Inflammatory macrophage treated with lipopolysaccharide for 1 hour (primary cell): ENCODE data around the gene ZNF516.
A peak's percentile ranks its signal among the peaks of the same experiment; 100 is the strongest.
"Not testable (repeated sequence)": the region's sequence is repeated elsewhere in the genome, so short reads cannot be mapped to it uniquely, and the experiment has no call there.

Source experiments
- DNase-seq, 2 donors: peaks; one replicate each; pipeline ENCODE4 v3.0.0-alpha.2; 2020 to 2022

Gene ZNF516

DNA sequence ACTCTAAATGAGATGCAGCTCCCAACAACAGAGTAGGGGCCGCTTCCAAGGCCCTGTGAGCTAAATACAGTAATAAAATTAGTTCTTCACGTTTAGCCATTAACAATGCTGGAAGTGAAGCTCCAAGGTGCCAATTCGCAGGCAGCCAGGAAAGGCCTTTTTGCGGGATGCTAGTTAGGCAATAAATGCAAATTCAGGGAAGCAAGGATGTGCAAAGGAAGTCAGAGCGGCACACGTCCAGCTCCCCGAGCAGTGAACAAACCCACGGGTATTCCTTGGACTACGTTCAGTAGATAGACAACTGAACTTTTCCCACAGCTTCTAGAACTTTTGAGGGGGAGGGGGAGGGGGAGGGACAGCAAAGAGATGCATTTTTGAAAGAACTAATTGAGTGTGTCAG lies 6.9 kb downstream of the ZNF516 start:
- no peak for DNase-seq

DNA sequence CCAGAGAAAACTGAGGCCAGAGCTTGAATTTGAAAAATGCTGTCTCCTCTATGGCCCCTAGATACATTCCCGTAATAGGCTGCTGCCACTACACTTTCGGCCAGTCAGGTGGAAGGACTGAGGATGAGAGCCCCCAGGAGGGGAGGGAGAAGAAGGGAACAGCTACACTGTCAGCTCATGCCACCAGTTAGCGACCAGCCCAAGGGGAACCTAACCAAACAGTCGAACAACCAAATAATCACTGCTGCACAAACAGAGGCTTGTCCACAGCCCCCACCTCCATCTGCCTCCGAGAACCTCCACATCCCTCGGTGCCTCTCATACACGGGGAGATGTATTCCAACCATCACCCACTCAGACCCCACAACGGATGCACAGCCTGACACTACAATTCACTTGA lies 7.3 kb downstream of the ZNF516 start:
- DNase-seq: no peak

DNA sequence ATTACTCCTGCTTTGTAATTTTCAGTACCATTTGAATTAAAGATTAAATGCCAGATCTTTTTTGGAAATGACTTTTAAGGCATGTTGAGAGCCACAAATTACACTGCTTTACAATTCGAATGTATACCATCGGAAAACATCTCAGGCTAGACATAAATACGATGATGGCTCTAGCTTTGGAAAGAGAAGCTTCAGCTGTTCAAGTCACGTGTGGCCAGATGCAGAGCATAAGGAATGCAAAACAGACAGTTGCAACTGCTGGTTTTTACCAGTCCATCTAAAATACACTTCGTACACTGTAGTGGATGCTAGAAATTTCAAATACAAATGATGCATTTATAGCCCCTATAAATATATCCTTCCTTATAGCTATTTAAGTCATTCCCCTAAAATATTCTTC lies 8.0 kb downstream of the ZNF516 start:
- no peak for DNase-seq

DNA sequence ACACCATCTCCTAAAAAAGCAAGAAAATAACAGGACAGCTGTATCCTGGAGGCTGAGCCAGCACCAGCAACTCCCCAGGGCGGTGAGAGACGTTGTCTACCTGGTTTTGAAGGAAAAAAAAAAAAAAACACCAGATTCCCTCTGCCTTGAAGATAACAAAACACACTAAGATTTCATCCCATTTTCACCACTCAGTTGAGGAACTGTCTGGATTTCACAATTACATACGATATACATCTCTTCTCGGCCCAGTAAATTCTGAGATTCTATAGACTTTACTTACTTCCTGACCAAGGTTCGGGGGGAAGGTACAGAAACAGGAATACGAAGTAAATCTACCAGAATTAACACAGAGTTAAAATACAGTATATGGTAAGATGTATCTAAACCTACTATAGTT lies 8.5 kb downstream of the ZNF516 start:
- no peak for DNase-seq

DNA sequence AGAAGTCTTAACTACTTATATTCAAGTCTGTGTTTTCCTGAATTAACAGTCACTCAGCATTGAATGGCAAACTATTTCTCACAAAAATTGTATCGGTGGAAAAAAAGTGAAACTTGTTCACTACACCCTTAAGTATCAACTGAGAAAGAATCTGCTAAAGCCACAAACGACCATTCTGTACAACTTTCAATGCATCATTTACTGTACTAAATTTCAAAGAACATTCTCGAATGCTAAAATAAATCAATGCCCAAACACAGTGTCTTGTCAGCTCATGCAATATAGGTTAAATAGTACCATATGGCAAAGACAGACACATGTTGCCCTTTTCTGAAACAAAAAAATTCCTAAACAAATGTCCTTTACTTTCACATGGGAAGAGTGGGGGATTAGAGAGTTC lies 9.0 kb downstream of the ZNF516 start:
- DNase-seq: no peak

DNA sequence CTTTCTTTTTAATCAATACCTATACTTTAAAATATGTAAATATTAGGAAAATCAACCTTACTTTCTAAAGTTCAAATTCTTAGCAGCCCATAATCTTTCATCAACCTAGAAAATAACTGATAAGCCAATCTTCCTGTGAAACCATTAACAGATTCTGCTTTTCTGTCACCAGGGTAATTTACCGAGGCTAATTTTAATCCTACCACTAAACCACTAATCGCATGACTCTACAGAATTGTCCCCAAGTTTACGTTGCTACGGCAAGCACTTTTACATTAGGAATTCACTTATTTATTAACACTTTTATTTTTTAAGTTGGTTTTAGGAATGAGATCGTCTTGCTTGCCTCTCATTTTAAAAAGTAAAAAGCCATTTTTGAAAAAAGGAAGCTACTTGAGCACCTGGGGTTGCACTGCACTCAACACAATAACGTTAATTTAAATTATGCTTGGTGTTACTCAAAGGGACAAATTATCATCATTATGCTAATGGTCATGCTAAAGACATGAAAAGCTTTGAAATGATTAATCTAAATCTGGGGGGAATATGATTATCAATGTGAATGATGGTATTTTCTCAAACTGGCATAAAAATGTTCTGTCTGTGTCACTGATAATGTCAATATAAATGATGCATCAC lies 10.2 kb downstream of the ZNF516 start:
- no peak for DNase-seq

DNA sequence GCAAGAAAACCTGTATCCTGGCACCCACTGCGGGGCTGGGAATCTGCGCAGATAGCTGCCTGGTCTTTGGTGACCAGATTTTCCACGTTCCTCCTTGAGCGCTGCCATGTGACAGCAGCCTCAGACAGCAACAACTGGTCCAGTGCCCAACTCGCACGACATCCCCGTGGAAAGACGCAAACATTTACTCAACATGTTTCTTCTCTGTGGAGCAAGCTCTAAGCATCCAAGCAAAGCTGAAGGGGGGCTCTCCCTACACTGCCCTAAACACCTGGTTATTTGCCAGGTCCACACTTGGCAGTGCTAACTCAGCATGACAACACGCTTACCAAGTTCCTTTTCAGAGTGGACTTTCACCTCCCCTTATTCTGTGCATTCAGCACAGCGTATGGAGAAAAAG lies 11.3 kb downstream of the ZNF516 start:
- DNase-seq: no peak

DNA sequence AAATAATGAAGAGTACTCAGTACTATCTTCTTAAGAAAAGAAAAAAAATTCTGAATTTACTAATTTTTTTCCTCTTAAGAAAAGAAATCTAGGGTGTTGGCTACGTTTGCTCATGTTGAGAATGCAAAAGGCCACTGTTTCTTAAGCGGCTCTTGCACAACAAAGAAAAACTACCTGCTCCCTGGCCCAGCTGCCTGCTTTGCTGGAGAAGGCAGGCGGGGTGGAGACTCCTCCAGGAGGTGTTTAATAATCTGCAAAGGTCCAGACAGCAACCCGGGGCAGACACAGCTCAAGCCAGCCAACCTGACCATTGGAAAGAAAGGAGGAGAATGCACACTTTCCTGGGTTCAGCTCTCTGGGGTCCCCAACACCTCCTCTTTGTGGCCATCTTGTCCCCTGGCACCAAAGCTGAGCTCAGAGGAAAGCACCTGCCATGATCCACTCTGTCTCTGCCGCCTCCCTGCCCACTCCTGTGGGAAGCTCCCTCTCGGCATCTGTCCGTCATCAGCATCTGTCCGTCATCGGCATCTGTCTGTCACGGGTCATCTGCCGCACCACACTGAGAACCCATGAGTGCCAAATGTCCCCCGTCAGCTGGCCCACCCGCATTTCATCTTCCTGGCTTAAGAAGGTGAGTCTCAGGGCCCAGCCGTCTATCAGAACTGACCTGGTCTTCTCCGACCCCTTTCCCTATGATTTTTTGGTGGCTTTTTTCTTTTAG lies 11.9 kb downstream of the ZNF516 start:
- DNase-seq: no peak

DNA sequence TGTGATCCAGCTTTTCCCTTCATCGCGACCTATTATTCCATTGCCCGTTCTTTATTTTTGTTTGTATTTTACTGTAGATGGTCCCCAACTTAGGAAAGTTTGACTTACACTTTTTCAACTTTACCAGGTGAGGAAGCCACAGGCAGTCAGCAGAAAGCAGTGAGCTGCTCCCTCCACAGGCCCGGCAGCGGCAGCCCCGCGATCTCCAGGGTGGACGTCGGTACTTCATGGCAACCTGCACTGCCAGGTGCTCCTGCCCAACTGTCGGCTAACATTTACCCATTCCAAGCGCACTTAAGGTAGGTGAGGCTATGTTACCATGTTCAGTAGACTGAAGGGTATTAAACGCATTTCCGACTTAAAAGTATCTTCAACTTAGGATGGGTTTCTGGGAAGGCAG lies 12.8 kb downstream of the ZNF516 start:
- DNase-seq: no peak

DNA sequence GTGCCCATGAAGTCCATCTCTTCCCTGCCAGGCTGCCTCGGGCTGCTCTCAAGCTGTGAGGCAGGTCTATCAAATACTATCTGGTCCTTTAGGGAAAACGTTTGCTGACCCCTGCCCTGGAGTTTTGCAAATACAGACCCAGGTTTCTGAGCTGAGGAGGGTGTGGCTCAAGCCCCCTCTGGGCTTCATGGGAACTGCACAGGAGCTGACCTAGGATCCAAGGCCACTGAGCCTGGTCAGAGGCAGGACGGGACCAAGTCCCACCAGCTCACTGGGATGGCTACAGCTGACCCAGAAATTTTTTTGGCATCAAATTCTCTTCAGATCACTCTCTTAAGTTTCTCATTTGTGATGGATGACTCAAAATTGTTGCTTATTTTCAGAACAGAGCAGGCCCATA lies 14.1 kb downstream of the ZNF516 start:
- DNase-seq: no peak

DNA sequence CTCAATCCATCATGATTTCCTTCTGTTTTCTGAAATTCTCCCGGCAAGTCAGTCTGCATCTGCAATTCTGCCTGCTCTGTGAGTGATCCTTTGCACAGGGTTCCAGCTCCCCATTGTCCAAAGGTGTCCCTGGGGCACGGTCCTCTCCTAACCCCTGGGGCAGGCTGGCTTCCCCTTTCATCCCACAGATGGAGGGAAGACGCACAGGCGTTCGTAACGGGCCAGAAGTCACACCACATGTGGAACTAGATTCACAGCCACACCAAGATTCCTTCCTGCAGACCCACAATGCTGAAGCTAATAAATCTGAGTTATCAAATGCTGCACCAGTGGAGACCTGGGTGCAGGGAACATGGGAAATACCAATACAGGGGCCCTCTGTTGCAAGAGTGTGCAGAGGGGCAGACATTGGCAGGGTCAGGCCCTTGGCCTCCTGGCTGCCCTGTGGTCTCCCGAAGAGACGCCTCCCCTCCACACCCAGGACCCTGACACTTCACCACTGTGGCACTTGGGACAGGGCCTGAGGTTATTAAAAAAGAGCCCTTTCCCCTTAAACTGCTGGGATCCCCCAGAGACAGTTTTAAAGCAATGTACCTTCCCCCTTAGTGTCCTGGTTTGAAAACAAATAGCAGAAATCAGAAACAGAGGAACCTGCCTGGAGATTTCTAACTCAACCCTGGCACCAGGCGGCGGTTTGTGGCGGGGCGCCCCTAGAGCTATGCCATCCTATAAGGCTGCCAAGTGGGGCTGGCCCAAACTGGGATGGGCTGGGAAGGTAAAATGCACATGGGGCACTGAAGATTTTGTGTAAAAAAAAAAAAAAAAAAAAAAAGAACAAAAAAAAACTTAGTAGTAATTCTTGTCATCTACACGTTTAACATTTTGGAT lies 15.4 kb downstream of the ZNF516 start:
- no peak for DNase-seq

DNA sequence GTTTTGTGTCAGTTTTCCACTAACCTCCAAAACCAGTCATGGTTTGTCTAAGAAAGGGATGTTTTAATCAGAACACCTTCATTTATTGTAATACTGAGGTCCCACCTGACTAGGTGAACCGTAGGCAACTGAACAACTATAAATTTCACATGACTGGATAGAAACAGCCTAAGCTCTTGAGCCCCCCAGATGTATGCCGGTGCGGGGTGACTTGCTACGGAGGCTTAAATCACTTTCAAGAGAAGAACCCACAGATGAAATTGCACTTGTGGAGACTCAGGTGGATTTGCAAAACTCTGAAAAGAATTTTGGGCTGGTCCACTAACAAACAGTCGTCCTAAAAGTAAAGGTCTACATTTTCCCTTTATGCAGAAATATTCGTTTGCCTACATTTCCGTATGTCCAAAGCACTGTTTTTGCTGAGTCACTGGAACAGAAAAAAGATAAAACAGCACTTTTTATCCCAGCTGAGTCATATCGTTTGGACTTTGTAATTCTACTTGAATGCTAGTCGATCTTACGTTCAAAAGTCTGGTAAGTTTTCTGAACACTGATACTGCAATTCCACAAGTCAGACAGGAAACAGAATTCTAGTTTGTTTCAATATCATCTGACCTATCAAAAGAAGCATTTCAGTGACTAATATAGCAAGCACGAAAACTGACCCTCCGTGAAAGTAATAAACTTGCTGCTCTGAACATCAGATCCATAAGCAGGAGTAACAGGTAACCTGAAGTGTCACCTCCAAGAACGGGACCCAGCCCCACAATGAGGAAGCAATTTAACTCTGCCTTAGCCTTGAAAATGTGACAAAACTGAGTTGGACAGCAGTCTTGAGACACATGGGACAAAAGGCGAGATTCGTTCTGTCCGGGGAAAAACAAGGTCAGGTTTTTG lies 18.1 kb downstream of the ZNF516 start:
- peak in 1 of 2 donors; percentile 57 for DNase-seq

DNA sequence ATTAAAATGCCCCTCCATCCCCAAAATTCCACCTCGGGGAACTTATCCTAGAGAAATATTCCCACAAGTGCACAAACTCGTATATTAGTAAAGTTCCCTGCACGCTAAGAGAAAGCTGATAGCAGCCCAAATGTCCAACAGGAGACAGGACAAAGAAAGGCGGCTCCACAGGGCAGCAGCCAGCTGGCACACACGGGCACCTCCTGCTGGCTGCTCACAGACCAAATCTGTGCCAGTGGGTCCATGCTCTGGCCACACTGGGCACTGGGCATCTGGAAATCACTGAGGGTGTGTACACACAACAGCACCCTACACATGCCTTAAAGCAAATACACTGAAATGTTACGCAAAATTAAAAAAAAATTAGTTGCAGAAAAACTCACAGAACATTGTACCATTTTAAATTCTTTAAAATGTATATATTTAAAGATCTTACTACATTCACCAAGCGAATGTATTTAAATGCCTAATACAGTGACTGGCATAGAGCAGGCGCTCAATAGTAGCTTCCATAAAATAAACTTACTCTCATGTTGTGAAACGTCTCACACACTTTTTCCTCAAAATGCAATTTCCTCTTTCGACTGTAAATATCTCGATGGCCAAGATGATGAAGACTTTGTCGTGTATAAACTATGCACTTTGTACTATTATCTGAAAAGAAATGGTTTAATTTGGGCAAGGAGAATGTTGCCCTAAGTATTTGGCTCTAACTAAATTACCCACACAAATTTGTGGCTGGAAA lies 19.4 kb downstream of the ZNF516 start:
- peak in 1 of 2 donors; percentile 66 for DNase-seq

DNA sequence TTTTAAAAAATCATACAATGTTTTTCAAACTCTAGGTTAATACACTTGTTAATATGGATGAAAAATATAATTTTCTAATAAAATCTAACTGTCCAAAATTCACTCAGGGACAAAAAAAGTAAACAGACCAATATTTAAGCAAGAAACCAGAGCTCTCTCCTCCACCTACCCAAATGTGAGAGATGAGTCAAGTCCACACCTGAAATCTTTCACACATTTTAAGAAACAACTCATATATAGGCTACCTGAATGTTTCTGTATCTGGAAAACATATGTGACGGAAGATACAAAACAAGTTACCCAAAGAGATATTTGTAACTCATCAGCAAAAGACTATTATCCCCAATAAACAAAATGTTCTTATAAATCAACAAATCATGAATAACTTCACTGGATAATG lies 20.2 kb downstream of the ZNF516 start:
- DNase-seq: no peak

DNA sequence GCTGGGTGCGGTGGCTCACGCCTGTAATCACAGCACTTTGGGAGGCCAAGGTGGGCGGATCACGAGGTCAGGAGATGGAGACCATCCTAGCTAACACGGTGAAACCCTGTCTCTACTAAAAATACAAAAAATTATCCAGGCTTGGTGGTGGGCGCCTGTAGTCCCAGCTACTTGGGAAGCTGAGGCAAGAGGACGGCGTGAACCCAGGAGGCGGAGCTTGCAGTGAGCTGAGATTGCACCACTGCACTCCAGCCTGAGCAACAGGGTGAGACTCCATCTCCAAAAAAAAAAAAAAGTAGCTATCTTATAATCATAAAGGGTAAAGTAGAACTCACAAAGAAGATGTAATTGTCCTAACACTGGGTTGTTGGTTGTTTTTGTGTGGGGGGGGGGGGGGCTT lies 21.5 kb downstream of the ZNF516 start:
- not testable (repeated sequence) for DNase-seq

DNA sequence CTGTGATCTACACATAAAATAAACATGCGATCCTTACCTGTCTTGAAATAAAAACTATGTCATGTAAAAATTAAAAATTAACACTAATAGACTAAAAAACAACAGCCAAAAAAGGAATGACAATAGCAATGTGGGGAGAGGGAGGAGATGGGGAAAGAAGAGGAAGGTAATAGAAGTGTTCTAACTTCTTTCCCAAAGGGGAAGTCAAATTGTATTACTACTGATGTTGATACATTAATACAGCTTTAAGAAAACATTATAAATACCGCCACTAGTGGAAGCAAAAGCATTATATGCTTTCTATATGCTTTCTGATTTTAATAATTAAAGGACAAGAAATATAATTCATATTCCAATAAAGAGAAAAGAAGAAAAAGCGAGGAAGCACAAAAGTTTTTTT lies 22.2 kb downstream of the ZNF516 start:
- no peak for DNase-seq

DNA sequence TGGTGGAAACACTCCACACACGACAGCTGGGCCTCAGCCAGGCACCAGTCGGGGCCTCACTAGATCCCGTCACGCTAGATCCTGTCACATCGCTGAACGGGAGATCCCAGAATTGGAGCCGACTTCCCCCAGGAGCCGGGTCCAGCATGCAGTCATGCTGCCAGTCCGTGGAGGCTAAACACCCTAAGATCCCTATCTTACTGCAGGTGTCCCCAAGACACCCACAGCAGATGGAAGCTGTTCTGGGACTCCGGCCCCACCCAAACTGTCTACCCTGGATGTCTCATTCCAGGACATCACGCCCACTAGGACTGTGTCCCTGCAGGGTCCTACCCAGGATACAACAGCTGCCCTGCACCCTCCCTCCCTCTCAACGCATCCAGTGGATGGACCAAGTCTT lies 23.4 kb downstream of the ZNF516 start:
- DNase-seq: no peak

DNA sequence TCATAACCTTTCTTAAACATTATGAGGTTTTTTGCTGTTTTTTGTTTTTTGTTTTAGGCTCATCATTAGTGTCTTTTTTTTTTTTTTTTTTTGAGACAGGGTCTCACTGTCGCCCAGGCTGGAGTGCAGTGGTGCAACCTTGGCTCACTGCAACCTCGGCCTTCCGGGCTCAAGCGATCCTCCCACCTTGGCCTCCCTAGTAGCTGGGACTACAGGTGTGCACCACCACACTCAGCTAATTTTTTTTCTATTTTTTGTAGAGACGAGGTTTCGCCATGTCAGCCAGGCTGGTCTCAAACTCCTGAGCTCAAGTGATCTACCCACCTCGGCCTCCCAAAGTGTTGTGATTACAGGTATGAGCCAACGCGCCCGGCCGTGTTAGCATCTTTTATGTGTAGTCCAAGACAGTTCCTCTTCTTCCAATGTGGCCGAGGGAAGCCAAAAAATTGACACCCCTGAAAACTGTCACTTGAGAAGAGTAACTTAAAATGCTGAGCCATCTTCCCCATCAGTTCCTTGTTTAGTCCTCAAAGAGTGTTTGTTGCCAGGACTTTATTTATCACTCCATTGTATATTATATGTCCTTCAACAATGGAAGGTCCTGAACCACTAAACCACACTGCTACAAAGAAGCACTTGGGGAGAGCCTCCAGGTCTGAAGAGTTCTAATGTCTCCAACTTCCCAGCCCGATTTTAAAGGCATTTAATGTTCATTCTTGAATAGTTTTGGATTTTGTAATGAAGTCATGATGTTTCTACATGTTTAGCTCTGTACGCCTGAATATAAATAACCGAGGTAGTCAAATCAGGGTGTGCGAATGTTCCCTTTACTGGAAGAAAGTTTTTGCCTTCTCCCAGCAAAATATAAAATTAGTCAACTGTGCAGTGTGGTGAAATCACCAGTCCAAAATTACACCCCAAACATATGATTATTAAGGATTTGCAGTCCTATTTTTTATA lies 26.4 kb downstream of the ZNF516 start:
- peak in 1 of 2 donors; percentile 27 for DNase-seq

DNA sequence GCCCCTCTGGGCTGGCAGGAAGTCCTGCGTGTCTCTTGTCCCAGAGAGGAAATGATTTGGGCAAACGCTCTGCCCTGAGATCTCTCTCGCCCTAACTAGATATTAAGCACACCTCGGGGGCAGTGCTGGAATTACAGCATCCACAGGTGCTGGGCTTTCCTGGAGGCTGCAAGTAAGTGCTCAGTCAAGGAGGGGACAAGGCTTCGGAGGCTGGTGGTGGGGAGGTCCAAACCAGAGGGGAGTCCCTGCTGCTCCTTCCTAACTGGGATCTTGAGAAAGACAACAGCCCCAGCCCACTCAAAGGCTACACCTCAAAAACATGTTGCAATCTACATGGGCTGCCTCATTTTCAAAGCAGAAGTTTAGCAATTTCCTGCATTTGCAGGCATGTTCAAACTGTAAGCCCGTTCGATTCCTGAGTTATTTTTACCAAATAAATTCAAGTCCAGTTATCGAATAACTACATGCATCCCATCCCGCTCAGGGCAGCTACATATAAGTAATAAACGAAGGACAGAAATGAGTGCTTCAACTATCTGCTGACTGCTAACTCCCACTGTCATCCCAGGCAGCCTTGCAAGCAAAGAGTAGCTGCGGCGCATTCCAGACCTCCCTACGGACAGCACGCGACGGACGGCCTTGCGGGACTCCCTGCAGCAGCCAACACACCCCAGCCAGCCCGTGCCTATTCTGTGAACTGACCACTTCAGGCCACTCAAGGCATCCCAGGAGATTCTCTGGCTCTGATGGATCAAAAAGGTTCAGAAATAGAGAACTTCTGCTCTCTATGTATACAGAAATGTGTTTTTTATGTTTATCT lies 27.5 kb downstream of the ZNF516 start:
- DNase-seq: peak; percentile 63 to 66
